Panc1 (cell line): ENCODE data around the gene LRRC3. TPM values are rescaled to one million over a fixed set of nuclear protein-coding genes. Genes with fewer than 3 reads are reported as not detected.

Experiments used
- ATAC-seq: fragments of 200-7000 bp; cut with Tn5 transposase; 2 replicates; pipeline ENCODE4 v1.9.1; 2020; ENCODE audit warnings: mild to moderate bottlenecking, moderate library complexity
- BruUV-seq: library from RNA; stranded (reverse); fragments of 400-500 nt; replicated peaks from 2 replicates; lab custom pipeline; 2021; lab: Mats Ljungman, UMichigan
- CTCF ChIA-PET: fragments of 300-600 bp; sonication (Branson Sonifier 250); formaldehyde crosslinking; loops from one replicate; lab custom pipeline; 2022; ENCODE audit warnings: antibody characterized with exemption; lab: Charles Lee
- POLR2A ChIA-PET: fragments of 300-600 bp; sonication (Branson Sonifier 250); formaldehyde crosslinking; loops from one replicate; lab custom pipeline; 2022; ENCODE audit warnings: antibody characterized with exemption; lab: Charles Lee
- DNase-seq: peaks from one replicate; pipeline ENCODE4 v3.0.0-alpha.2; 2010; ENCODE audit warnings: low read depth, low spot score
- H3K27ac ChIP-seq: 2 replicates; pipeline ENCODE4 v1.5.1; 2011; ENCODE audit warnings: mild to moderate bottlenecking, low read length, inconsistent platforms
- H3K27me3 ChIP-seq: fragments of 200-500 bp; sonication (Bioruptor generic); 2 replicates; pipeline ENCODE4 v1.6.0; 2014; ENCODE audit warnings: low read length, inconsistent platforms; ENCODE audit not compliant: control insufficient read depth, insufficient read depth
- H3K36me3 ChIP-seq: fragments of 200-500 bp; sonication (Bioruptor generic); 2 replicates; pipeline ENCODE4 v1.5.1; 2014; ENCODE audit warnings: inconsistent platforms, mild to moderate bottlenecking, low read length, moderate library complexity; ENCODE audit not compliant: control insufficient read depth, insufficient read depth
- H3K4me1 ChIP-seq: 2 replicates; pipeline ENCODE4 v1.5.1; 2011; ENCODE audit warnings: inconsistent platforms, mild to moderate bottlenecking, low read length, moderate library complexity; ENCODE audit not compliant: control insufficient read depth, insufficient read depth
- H3K4me3 ChIP-seq, 2 experiments: 2 replicates each; pipeline ENCODE4 v1.5.1; 2011 to 2012; ENCODE audit warnings: low read depth in 2 of 2, low read length in 2 of 2, mild to moderate bottlenecking in 2 of 2, inconsistent platforms in 1 of 2, moderate library complexity in 1 of 2
- H3K9me3 ChIP-seq: fragments of 200-500 bp; sonication (Bioruptor generic); 2 replicates; pipeline ENCODE4 v1.5.1; 2014; ENCODE audit warnings: low read depth, mild to moderate bottlenecking, inconsistent platforms, low read length, moderate library complexity; ENCODE audit not compliant: control insufficient read depth, insufficient read depth
- CTCF ChIP-seq: fragments of 450-650 bp; IDR thresholded peaks from 2 replicates; pipeline ENCODE4 v1.5.1; 2017; ENCODE audit warnings: mild to moderate bottlenecking
- POLR2AphosphoS5 ChIP-seq: IDR thresholded peaks from 2 replicates; pipeline ENCODE4 v1.6.1; 2012; ENCODE audit warnings: mild to moderate bottlenecking, low read depth, low read length, moderate library complexity
- REST ChIP-seq, 2 experiments: IDR thresholded peaks; 2 replicates each; pipeline ENCODE4 v1.6.1; 2011 to 2012; ENCODE audit warnings: low read depth in 2 of 2, control low read depth in 1 of 2, low read length in 1 of 2, mild to moderate bottlenecking in 1 of 2, moderate library complexity in 1 of 2; ENCODE audit not compliant: insufficient read depth in 1 of 2
- SIN3A ChIP-seq: IDR thresholded peaks from 2 replicates; pipeline ENCODE4 v1.6.1; 2012; ENCODE audit warnings: low read depth, mild to moderate bottlenecking, low read length, moderate library complexity, borderline replicate concordance; ENCODE audit not compliant: insufficient read depth
- TCF7L2 ChIP-seq: IDR thresholded peaks from 2 replicates; pipeline ENCODE4 v1.6.1; 2011; ENCODE audit warnings: mild to moderate bottlenecking, low read depth, low read length, inconsistent platforms
- in situ Hi-C: cut with HindIII; loops from 2 replicates; pipeline ENCODE4 v1.10.0; 2016; ENCODE audit warnings: low sequenced_read_pairs, low pct_unique_long_range_greater_than_20kb
- intact Hi-C: fragments of 100-400 bp; cut with micrococcal nuclease; formaldehyde crosslinking; loops from one replicate; pipeline ENCODE4 v1.10.0; 2022; ENCODE audit not compliant: unreplicated experiment
- total RNA-seq: library from RNA; stranded (reverse); gene quantifications from one replicate; pipeline ENCODE4 v1.2.1, GENCODE V29; 2021; ENCODE audit not compliant: unreplicated experiment

LRRC3 gene
- total RNA-seq, 1 experiment from 2014 or later: 3.3 TPM

DNA sequence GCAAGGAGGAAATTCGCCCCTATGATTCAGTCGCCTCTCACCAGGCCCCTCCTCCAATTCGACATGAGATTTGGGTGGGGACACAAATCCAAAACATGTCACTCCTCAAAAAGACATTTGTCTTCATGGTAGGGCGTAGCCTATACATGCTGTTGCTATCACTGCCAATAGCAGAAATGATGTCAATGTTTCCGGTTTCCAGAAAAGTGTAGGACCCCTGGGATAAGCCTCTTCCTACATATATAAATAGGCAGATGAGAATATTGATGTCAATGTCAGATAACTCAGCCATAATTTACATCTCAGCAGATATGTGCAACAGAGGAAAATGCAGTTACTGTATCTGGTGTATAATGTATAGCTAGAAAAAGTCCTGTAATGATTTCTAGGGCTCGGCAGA is 16.7 kb downstream of the LRRC3 start:
- no TSS peak for BruUV-seq
- no peak overlapping the region for H3K27ac ChIP-seq
- no peaks in the 10 kb centered on the region for H3K27me3 ChIP-seq
- H3K4me3 ChIP-seq: no peak overlapping the region
- ATAC-seq (no peak), DNase-seq (no peak)
- CTCF ChIA-PET: no interaction called here
- H3K9me3 ChIP-seq: no peaks in the 10 kb centered on the region
- no peaks in the 10 kb centered on the region for H3K4me1 ChIP-seq
- intact Hi-C loops (no loop called here), in situ Hi-C loops (no loop called here)
- POLR2A ChIA-PET: no interaction called here
- no peak for TF ChIP-seq POLR2AphosphoS5
- no peak for TF ChIP-seq REST (IDR thresholded peaks at IDR 0.05; ENCODE audit: insufficient read depth in 1 of 2, low read depth in 2 of 2, low read length in 1 of 2)
- TF ChIP-seq SIN3A: no peak
- no peak for TF ChIP-seq TCF7L2
- no peak for TF ChIP-seq CTCF
- H3K36me3 ChIP-seq: no peaks in the 10 kb centered on the region

DNA sequence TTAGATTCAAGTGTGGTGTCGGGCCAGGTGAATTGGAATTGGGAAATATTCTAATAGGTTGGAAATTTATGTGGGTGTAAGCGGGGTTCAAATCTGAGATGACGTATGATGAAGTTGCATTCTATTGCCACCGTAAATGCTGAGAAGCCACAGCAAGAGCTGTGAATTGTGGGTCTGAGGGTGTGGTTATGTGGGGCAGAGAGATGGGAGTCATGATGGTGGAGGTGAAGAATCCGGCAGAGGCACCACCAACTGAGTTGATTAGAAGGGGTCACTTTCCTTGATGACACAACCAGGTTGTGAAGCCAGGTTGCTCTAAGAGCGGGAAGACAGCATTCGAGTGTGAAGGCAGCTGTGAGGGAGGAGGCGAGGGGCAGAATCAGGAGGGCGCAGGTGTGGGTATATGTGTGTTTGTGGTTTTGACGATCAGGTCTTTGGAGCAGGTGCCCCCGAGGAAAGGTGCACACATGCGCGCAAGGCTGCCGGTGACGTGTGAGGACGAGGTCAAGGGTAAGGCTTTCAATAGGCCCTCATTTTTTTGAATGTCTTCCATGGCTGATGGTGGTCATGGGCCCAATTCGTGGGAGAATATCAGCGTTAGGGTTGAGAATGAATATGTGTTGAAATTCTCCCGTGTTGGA is 18.7 kb downstream of the LRRC3 start:
- TF ChIP-seq TCF7L2: no peak
- TF ChIP-seq REST (IDR thresholded peaks at IDR 0.05; ENCODE audit: insufficient read depth in 1 of 2, low read depth in 2 of 2, low read length in 1 of 2): no peak
- no peak for TF ChIP-seq SIN3A
- ChIA-PET POLR2A (no interaction called here), CTCF (no interaction called here)
- in situ Hi-C loops: no loop called here
- H3K27ac ChIP-seq: no peak overlapping the region
- H3K4me1 ChIP-seq: no peaks in the 10 kb centered on the region
- DNase-seq: no peak
- no peaks in the 10 kb centered on the region for H3K27me3 ChIP-seq
- ATAC-seq: no peak
- intact Hi-C loops: no loop called here
- BruUV-seq: no TSS peak
- no peaks in the 10 kb centered on the region for H3K36me3 ChIP-seq
- H3K4me3 ChIP-seq: no peak overlapping the region
- H3K9me3 ChIP-seq: no peaks in the 10 kb centered on the region
